22Rv1 (cell line): Measurements from ENCODE around the gene SYT15.
"Not testable (repeated sequence)": the region's sequence is repeated elsewhere in the genome, so short reads cannot be mapped to it uniquely, and the experiment has no call there.

Experiments
- ZFX ChIP-seq: fragments of 450-650 bp; IDR thresholded peaks from 2 replicates; pipeline ENCODE4 v1.6.1; 2017; ENCODE audit warnings: antibody characterized with exemption, borderline replicate concordance
- TF ChIP-seq, protein P1 (sequence below): fragments of 450-650 bp; IDR thresholded peaks from 2 replicates; pipeline ENCODE4 v1.5.1; 2017; ENCODE audit warnings: mild to moderate bottlenecking

- TF ChIP-seq, protein P1, sequence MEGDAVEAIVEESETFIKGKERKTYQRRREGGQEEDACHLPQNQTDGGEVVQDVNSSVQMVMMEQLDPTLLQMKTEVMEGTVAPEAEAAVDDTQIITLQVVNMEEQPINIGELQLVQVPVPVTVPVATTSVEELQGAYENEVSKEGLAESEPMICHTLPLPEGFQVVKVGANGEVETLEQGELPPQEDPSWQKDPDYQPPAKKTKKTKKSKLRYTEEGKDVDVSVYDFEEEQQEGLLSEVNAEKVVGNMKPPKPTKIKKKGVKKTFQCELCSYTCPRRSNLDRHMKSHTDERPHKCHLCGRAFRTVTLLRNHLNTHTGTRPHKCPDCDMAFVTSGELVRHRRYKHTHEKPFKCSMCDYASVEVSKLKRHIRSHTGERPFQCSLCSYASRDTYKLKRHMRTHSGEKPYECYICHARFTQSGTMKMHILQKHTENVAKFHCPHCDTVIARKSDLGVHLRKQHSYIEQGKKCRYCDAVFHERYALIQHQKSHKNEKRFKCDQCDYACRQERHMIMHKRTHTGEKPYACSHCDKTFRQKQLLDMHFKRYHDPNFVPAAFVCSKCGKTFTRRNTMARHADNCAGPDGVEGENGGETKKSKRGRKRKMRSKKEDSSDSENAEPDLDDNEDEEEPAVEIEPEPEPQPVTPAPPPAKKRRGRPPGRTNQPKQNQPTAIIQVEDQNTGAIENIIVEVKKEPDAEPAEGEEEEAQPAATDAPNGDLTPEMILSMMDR: not testable (repeated sequence)
- not testable (repeated sequence) for TF ChIP-seq ZFX
Measured at GRCh38 chr10:46616227-46616626, 37.3 kb downstream of the SYT15 start.
